PC-9 (cell line): ENCODE results near the gene GFRA1. TPM values are rescaled to one million over a fixed set of nuclear protein-coding genes. Genes with fewer than 3 reads are reported as not detected.

Experiments
- BruUV-seq: library from RNA; stranded (reverse); fragments of 400-500 nt; replicated peaks from 2 replicates; lab custom pipeline; 2021; lab: Mats Ljungman, UMichigan
- CTCF ChIA-PET: fragments of 300-600 bp; sonication (Branson Sonifier 250); formaldehyde crosslinking; loops from one replicate; lab custom pipeline; 2022; ENCODE audit warnings: antibody characterized with exemption; lab: Charles Lee
- POLR2A ChIA-PET: fragments of 300-600 bp; sonication (Branson Sonifier 250); formaldehyde crosslinking; loops from one replicate; lab custom pipeline; 2022; ENCODE audit warnings: antibody characterized with exemption; ENCODE audit not compliant: unreplicated experiment; lab: Charles Lee
- DNase-seq, 2 experiments: peaks; one replicate each; pipeline versions ENCODE4 v3.0.0 to v3.0.0-alpha.2; 2015 to 2022; ENCODE audit warnings: mixed read lengths in 1 of 2
- H2AFZ ChIP-seq: fragments of 200-600 bp; sonication (generic); 2 replicates; pipeline ENCODE4 v1.8.1; 2017; ENCODE audit warnings: antibody characterized with exemption
- H3F3A ChIP-seq: fragments of 200-600 bp; sonication (generic); 2 replicates; pipeline ENCODE4 v1.8.1; 2017; ENCODE audit warnings: antibody characterized with exemption, mild to moderate bottlenecking, low read depth; ENCODE audit not compliant: insufficient read depth
- H3K27ac ChIP-seq: fragments of 200-600 bp; sonication (generic); 2 replicates; pipeline ENCODE4 v1.6.1; 2016; ENCODE audit warnings: mixed run types
- H3K27me3 ChIP-seq: fragments of 200-600 bp; sonication (generic); 2 replicates; pipeline ENCODE4 v1.6.1; 2016; ENCODE audit warnings: low read depth, mixed run types; ENCODE audit not compliant: insufficient read depth
- H3K36me3 ChIP-seq: fragments of 200-600 bp; sonication (generic); 2 replicates; pipeline ENCODE4 v1.6.1; 2016; ENCODE audit warnings: low read depth, mixed run types
- H3K4me1 ChIP-seq: fragments of 200-600 bp; sonication (generic); replicated peaks from 2 replicates; pipeline ENCODE4 v1.6.1; 2016; ENCODE audit warnings: mixed run types; ENCODE audit not compliant: insufficient read depth
- H3K4me2 ChIP-seq: fragments of 200-600 bp; sonication (generic); 2 replicates; pipeline ENCODE4 v1.6.1; 2017; ENCODE audit warnings: mixed run types
- H3K4me3 ChIP-seq: fragments of 200-600 bp; sonication (generic); 2 replicates; pipeline ENCODE4 v1.6.1; 2016; ENCODE audit warnings: mixed run types
- H3K79me2 ChIP-seq: fragments of 200-600 bp; sonication (generic); 2 replicates; pipeline ENCODE4 v1.6.1; 2017; ENCODE audit warnings: low read depth, mixed run types
- H3K9me2 ChIP-seq: fragments of 200-600 bp; sonication (generic); 2 replicates; pipeline ENCODE4 v1.8.1; 2017; ENCODE audit warnings: mild to moderate bottlenecking; ENCODE audit not compliant: insufficient read depth
- H3K9me3 ChIP-seq: fragments of 200-600 bp; sonication (generic); 2 replicates; pipeline ENCODE4 v1.8.1; 2016; ENCODE audit warnings: low read depth; ENCODE audit not compliant: insufficient read depth
- H4K20me1 ChIP-seq: fragments of 200-600 bp; sonication (generic); 2 replicates; pipeline ENCODE4 v1.8.1; 2017; ENCODE audit not compliant: insufficient read depth
- CTCF ChIP-seq: fragments of 200-600 bp; sonication (generic); conservative IDR thresholded peaks from 2 replicates; pipeline ENCODE4 v1.6.1; 2017; ENCODE audit warnings: mixed run types, antibody characterized with exemption, mild to moderate bottlenecking, moderate library complexity
- EZH2 ChIP-seq: fragments of 200-600 bp; sonication (generic); IDR thresholded peaks from 2 replicates; pipeline ENCODE4 v1.8.0; 2017; ENCODE audit warnings: antibody characterized with exemption, low read depth
- intact Hi-C: fragments of 100-400 bp; cut with micrococcal nuclease; formaldehyde crosslinking; loops from one replicate; pipeline ENCODE4 v1.10.0; 2022; ENCODE audit not compliant: unreplicated experiment
- total RNA-seq: library from RNA; stranded (reverse); gene quantifications from 2 replicates; pipeline ENCODE4 v1.2.3, GENCODE V29; 2021

The GFRA1 gene
- total RNA-seq, 1 experiment from 2014 or later, result 0.11 TPM

GRCh38 chr10:116171505-116171904 is 101.5 kb downstream of the GFRA1 start:
- H3K36me3 ChIP-seq, result no peaks in the 10 kb centered on the region
- no peak overlapping the region for H2AFZ ChIP-seq
- POLR2A ChIA-PET, result no interaction called here
- H4K20me1 ChIP-seq, result no peaks in the 10 kb centered on the region
- no peaks in the 10 kb centered on the region for H3K4me1 ChIP-seq
- H3K4me2 ChIP-seq, result no peak overlapping the region
- H3K27me3 ChIP-seq, result 0 out of 2 replicates have a peak, but pooled peaks cover 10% of the 10 kb centered on the region
- no peak overlapping the region for H3K4me3 ChIP-seq
- no peaks in the 10 kb centered on the region for H3K79me2 ChIP-seq
- no peaks in the 10 kb centered on the region for H3K9me2 ChIP-seq
- H3K9me3 ChIP-seq, result no peaks in the 10 kb centered on the region
- intact Hi-C loops, result no loop called here
- no peak overlapping the region for H3K27ac ChIP-seq
- no peaks in the 10 kb centered on the region for H3F3A ChIP-seq
- no TSS peak for BruUV-seq
- TF ChIP-seq EZH2 (no peak), CTCF (no peak)
- DNase-seq, result no peak
- CTCF ChIA-PET, result interaction anchor here (0.6 kb wide), 1 partner anchor 214 kb away, joined by 3 read pairs; no protein-coding TSS in a partner anchor

- Histone ChIP-seq H3F3A (no peaks in the 10 kb centered on the region), H3K4me2 (no peak overlapping the region), H4K20me1 (no peaks in the 10 kb centered on the region), H3K36me3 (no peaks in the 10 kb centered on the region), H3K79me2 (no peaks in the 10 kb centered on the region), H3K4me3 (no peak overlapping the region), H3K9me3 (no peaks in the 10 kb centered on the region), H2AFZ (no peak overlapping the region), H3K27ac (no peak overlapping the region), H3K9me2 (no peaks in the 10 kb centered on the region), H3K27me3 (0 out of 2 replicates have a peak, but pooled peaks cover 10% of the 10 kb centered on the region), H3K4me1 (no peaks in the 10 kb centered on the region)
- no TSS peak for BruUV-seq
- TF ChIP-seq CTCF (no peak), EZH2 (no peak)
- POLR2A ChIA-PET, result no interaction called here
- intact Hi-C loops, result no loop called here
- CTCF ChIA-PET, result no interaction called here
- DNase-seq, result no peak
Observed at GRCh38 chr10:116170815-116171250, 102.2 kb downstream of the GFRA1 start.

- CTCF ChIA-PET, result no interaction called here
- POLR2A ChIA-PET, result no interaction called here
Observed at GRCh38 chr10:116169782-116170445, 103.1 kb downstream of the GFRA1 start.

More at GRCh38 chr10:116169782-116170445, 103.1 kb downstream of the GFRA1 start:
- Histone ChIP-seq H3K9me3 (no peaks in the 10 kb centered on the region), H4K20me1 (no peaks in the 10 kb centered on the region), H3F3A (no peaks in the 10 kb centered on the region), H3K27me3 (0 out of 2 replicates have a peak, but pooled peaks cover 5% of the 10 kb centered on the region), H3K9me2 (no peaks in the 10 kb centered on the region), H3K4me2 (no peak overlapping the region), H3K36me3 (no peaks in the 10 kb centered on the region), H3K27ac (no peak overlapping the region), H3K4me1 (no peaks in the 10 kb centered on the region), H3K4me3 (no peak overlapping the region), H3K79me2 (no peaks in the 10 kb centered on the region), H2AFZ (no peak overlapping the region)
- BruUV-seq, result no TSS peak
- no peak for DNase-seq
- intact Hi-C loops, result no loop called here
- TF ChIP-seq CTCF, result no peak
- TF ChIP-seq EZH2, result no peak
